Esophagus squamous epithelium (tissue), 5 donors: ENCODE results near the gene CDC73. TPM values are rescaled to one million over a fixed set of nuclear protein-coding genes. Genes with fewer than 3 reads are reported as not detected.

Experiments used
- DNase-seq: peaks from one replicate; lab custom pipeline; 2025; lab: John Stamatoyannopoulos, UW
- H3K27ac ChIP-seq, 4 donors: fragments of 200-600 bp; sonication (generic); one replicate each; pipeline ENCODE4 v1.5.1; 2016 to 2019; ENCODE audit warnings: mild to moderate bottlenecking in 1 of 4
- H3K27me3 ChIP-seq, 4 donors: fragments of 200-600 bp; sonication (generic); 1 replicate in 3 of 4; 2 replicates in 1 of 4; pipeline versions ENCODE4 v1.5.1 to v1.6.0; 2017 to 2021; ENCODE audit warnings: antibody characterized with exemption in 1 of 4
- H3K36me3 ChIP-seq, 3 donors: fragments of 200-600 bp; sonication (generic); one replicate each; pipeline ENCODE4 v1.5.1; 2016 to 2019
- H3K4me1 ChIP-seq, 3 donors: fragments of 200-600 bp; sonication (generic); one replicate each; pipeline ENCODE4 v1.5.1; 2017 to 2019
- H3K4me3 ChIP-seq, 4 donors: fragments of 200-600 bp; sonication (generic); 1 replicate in 3 of 4; 2 replicates in 1 of 4; pipeline ENCODE4 v1.5.1; 2016 to 2019; ENCODE audit warnings: mild to moderate bottlenecking in 2 of 4, moderate library complexity in 1 of 4
- H3K9me3 ChIP-seq, 3 donors: fragments of 200-600 bp; sonication (generic); one replicate each; pipeline ENCODE4 v1.5.1; 2016 to 2019
- POLR2A ChIP-seq, 4 donors: fragments of 450-650 bp; IDR thresholded peaks; one replicate each; pipeline ENCODE4 v1.6.1; 2017; ENCODE audit warnings: antibody characterized with exemption in 4 of 4, mild to moderate bottlenecking in 4 of 4, moderate library complexity in 3 of 4
- WGBS, 2 donors: methylation state at CpG; one replicate each; pipeline ENCODE4 v1.1.5; 2018; 5-methylcytosine and 5-hydroxymethylcytosine counted together
- intact Hi-C: fragments of 100-400 bp; cut with DNase I; formaldehyde crosslinking; loops from one replicate; pipeline ENCODE4 v1.15.0; 2022
- total RNA-seq, 4 donors: library from RNA; depleted of rRNA; stranded (reverse); fragments of >200 nt; gene quantifications; one replicate each; pipeline ENCODE4 v1.1.0, GENCODE V29; 2016
- TF ChIP-seq, protein P1 (sequence below), 6 experiments: fragments of 450-650 bp in 4 of 6; fragments of 200-600 bp in 2 of 6; sonication (generic) in 2 of 6; IDR thresholded peaks; one replicate each; pipeline ENCODE4 v1.5.1; 2016 to 2019; ENCODE audit warnings: antibody characterized with exemption in 6 of 6, mild to moderate bottlenecking in 4 of 6, moderate library complexity in 4 of 6
- donor health status: DM: yes; HTN: yes; CAD: no.

The CDC73 gene
- total RNA-seq, 4 donors from 2014 or later, result 17.3 to 39.5 (median 26.6) TPM

DNA sequence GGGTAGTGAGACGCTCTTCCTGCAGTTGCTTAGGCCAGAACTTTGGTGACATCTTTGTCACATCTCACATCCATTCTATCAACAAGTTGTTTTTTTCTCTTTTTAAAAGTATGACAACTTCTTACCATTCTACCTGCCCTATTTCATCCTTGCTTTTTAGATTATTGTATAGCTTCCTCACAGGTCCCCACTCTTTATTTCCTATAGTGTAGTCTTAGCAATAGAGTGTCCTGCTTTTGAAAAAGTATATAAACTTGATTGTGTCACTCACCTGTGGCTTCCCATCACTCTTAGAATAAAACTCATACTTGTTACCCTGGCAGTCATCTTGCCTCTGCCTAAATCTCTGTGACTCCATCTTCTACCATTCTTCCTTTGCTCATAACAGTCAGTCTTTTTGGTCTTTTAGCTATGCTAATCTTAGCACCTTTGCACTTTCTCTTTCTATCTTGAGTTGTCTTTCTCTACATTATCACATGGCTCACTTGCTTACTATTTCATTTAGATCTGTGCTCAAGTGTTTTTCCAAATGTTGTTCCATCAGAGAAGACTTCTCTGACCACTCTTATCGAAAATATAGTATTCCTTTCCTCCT, 9.5 kb downstream of the CDC73 start:
- 92 to 96% methylated on average over 2 of the region's 2 CpGs for WGBS, 2 donors
- intact Hi-C loops, result no loop called here
- peaks cover 0 to 3% (median 0%) of the 10 kb centered on the region in 3 donors for H3K4me1 ChIP-seq
- DNase-seq, result no peak
- no peak overlapping the region for H3K27ac ChIP-seq
- no peaks in the 10 kb centered on the region for H3K9me3 ChIP-seq
- H3K27me3 ChIP-seq, result no peaks in the 10 kb centered on the region
- no peak overlapping the region for H3K4me3 ChIP-seq
- TF ChIP-seq, protein P1, sequence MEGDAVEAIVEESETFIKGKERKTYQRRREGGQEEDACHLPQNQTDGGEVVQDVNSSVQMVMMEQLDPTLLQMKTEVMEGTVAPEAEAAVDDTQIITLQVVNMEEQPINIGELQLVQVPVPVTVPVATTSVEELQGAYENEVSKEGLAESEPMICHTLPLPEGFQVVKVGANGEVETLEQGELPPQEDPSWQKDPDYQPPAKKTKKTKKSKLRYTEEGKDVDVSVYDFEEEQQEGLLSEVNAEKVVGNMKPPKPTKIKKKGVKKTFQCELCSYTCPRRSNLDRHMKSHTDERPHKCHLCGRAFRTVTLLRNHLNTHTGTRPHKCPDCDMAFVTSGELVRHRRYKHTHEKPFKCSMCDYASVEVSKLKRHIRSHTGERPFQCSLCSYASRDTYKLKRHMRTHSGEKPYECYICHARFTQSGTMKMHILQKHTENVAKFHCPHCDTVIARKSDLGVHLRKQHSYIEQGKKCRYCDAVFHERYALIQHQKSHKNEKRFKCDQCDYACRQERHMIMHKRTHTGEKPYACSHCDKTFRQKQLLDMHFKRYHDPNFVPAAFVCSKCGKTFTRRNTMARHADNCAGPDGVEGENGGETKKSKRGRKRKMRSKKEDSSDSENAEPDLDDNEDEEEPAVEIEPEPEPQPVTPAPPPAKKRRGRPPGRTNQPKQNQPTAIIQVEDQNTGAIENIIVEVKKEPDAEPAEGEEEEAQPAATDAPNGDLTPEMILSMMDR (IDR thresholded peaks at IDR 0.05), result no peak
- no peak for TF ChIP-seq POLR2A (IDR thresholded peaks at IDR 0.05)
- peaks cover 0 to 77% (median 11%) of the 10 kb centered on the region in 3 donors for H3K36me3 ChIP-seq

DNA sequence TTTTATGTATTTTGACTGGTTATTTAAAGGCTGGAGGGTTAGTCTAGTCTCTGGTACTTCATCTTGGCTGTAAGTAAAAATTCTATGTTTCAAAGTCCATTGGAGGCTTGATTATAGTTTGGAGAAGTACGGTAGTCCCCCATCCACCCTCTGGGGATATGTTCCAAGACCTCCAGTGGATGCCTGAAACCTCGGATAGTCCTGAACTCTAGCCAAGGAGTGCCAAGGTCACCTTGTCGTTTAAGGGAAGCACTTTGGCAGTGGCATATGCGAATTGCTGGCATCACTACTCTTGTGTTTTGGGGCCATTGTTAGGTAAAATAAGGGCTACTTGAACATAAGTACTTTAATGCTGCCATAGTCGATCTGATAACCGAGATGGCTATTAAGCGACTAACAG, 18.4 kb downstream of the CDC73 start:
- intact Hi-C loops, result no loop called here
- DNase-seq, result no peak

DNA sequence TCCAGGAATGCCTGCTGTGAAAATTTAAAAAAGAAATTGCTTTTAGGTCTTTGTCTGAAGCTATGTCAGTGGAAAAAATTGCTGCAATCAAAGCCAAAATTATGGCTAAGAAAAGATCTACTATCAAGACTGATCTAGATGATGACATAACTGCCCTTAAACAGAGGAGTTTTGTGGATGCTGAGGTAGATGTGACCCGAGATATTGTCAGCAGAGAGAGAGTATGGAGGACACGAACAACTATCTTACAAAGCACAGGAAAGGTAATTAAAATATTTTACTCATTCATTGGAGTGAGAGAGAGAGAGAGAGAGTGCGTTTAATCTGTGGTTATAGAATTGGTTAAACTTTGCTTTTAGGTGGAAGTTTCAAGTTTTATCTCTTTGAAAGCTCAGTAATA, 20.0 kb downstream of the CDC73 start:
- H3K4me3 ChIP-seq, result no peak overlapping the region
- H3K27me3 ChIP-seq, result no peaks in the 10 kb centered on the region
- no peak overlapping the region for H3K27ac ChIP-seq
- peaks cover 10 to 88% (median 16%) of the 10 kb centered on the region in 3 donors for H3K36me3 ChIP-seq
- no peak for TF ChIP-seq POLR2A (IDR thresholded peaks at IDR 0.05)
- TF ChIP-seq, protein P1 (IDR thresholded peaks at IDR 0.05), result no peak
- 81 to 85% methylated on average over 3 of the region's 3 CpGs for WGBS, 2 donors
- intact Hi-C loops, result no loop called here
- H3K4me1 ChIP-seq, result no peaks in the 10 kb centered on the region
- no peak for DNase-seq
- H3K9me3 ChIP-seq, result no peaks in the 10 kb centered on the region

More for the DNA sequence above, 18.4 kb downstream of the CDC73 start:
- H3K4me3 ChIP-seq, result no peak overlapping the region
- no peaks in the 10 kb centered on the region for H3K4me1 ChIP-seq
- 76 to 85% methylated on average over 7 of the region's 7 CpGs for WGBS, 2 donors
- H3K9me3 ChIP-seq, result no peaks in the 10 kb centered on the region
- H3K27me3 ChIP-seq, result no peaks in the 10 kb centered on the region
- peaks cover 6 to 88% (median 19%) of the 10 kb centered on the region in 3 donors for H3K36me3 ChIP-seq
- H3K27ac ChIP-seq, result no peak overlapping the region
- no peak for TF ChIP-seq POLR2A (IDR thresholded peaks at IDR 0.05)

DNA sequence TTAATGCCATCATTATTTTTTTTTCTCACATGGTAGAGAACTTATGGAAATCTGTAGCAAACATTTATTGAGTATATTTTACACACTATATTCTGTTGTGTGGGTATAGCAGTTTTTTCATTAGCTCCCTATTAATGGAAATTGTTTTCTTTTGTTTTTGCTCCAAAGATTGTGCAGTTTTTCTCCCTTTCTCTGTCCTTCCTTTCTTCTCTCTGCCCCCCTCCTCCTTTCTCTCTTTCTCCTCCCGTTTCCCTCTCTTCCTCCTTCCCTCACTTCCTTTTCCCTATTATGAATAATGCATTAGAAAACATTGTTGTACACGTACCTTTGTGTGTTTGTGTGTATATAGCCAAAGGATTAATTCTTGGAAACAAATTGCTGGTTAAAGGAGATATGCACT, 20.6 kb downstream of the CDC73 start:
- WGBS, 2 donors, result 33 to 45% methylated on average over 2 of the region's 2 CpGs
- H3K36me3 ChIP-seq, result peaks cover 10 to 88% (median 19%) of the 10 kb centered on the region in 3 donors
- TF ChIP-seq, protein P1 (IDR thresholded peaks at IDR 0.05), result no peak
- TF ChIP-seq POLR2A (IDR thresholded peaks at IDR 0.05), result no peak
- no peaks in the 10 kb centered on the region for H3K27me3 ChIP-seq
- H3K4me3 ChIP-seq, result no peak overlapping the region
- no peaks in the 10 kb centered on the region for H3K9me3 ChIP-seq
- DNase-seq, result no peak
- intact Hi-C loops, result no loop called here
- H3K4me1 ChIP-seq, result no peaks in the 10 kb centered on the region
- H3K27ac ChIP-seq, result no peak overlapping the region

DNA sequence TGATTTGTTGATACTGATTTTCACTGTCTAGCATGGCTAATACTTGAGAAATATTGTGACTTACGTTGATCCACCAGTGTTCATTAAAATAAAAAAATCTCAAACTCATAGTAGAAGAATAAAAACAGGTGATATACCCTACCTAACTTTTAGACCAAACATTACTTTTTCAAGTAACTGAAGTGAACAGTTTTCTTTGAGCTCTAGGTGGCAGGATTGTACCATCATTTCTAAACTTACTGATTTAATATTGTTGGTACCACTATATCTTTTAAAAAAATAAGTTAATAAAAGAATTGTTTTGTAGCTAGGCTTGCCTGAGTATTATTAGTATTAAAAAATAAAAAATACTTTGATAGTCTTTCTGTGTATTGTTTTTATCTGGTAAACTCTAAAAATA, 21.5 kb downstream of the CDC73 start:
- Histone ChIP-seq H3K4me3 (no peak overlapping the region), H3K4me1 (no peaks in the 10 kb centered on the region), H3K27ac (no peak overlapping the region), H3K27me3 (no peaks in the 10 kb centered on the region), H3K9me3 (no peaks in the 10 kb centered on the region), H3K36me3 (peaks cover 10 to 88% (median 23%) of the 10 kb centered on the region in 3 donors)
- DNase-seq, result no peak
- intact Hi-C loops, result no loop called here
- 79 to 81% methylated on average over 1 of the region's 1 CpG for WGBS, 2 donors
- TF ChIP-seq, protein P1 (IDR thresholded peaks at IDR 0.05), result peak in 2 of 6 experiments; percentile 24 to 25
- TF ChIP-seq POLR2A (IDR thresholded peaks at IDR 0.05), result no peak
